ENCODE data around the gene LIN28A.

Gene LIN28A

DNA sequence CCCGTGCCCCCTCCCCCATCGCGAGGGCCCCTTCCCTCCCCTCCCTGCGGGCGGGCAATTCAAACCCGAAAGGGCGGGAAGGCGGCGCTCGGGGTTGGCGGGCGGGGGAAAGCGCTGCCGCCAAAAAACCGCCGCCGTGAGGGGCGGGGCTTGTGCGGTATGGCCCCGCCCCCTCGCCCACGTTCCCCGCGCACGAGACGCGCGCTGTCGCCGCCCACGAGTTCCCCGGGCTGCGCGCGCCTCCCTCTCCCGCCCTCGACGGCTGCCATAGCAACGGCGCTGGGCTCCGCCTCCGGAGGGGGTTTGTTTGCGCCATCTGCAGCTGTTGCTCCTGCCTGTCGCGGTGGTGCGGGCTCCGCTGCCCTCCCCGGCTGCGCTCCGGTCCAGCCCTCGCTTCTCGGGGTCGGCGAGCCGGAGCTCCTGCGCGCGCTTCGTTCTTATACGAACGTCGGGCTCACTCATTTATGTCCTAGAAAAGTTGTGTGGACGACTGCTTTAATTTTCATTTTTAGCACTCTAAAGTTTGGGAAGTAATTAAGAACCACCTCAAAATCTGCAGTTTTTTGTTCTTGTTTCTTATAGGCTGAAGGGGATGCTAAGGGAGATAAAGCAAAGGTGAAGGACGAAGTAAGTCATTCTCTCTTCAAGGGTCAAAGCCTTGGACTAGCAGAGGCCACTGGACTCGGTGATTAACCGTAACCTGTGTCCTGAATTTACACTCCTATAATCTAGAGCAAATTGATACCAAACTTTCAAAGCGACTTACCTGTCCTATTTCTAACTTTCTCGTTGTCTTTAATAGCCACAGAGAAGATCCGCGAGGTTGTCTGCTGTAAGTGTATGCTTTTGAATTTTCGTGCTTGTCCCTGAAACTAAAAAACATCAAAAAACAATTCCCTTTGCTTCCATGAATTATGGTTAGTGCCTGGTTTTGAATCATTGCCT lies 62.6 kb downstream of the LIN28A start:
- no peak overlapping the region for H2AK5ac ChIP-seq (ENCODE audit: low read depth, low read length)
- H2BK15ac ChIP-seq (ENCODE audit: low read length), result no peak overlapping the region
- no peak overlapping the region for H3K4ac ChIP-seq (ENCODE audit: low read length)
- peak overlapping the region; percentile 72 for H3K4me2 ChIP-seq (ENCODE audit: insufficient read depth, low read length, poor library complexity, severe bottlenecking)
- no peak overlapping the region for H4K8ac ChIP-seq (ENCODE audit: low read depth, low read length)
- H2BK5ac ChIP-seq (ENCODE audit: low read length), result no peak overlapping the region
- no peaks in the 10 kb centered on the region for H3K9me3 ChIP-seq (replicated peaks in 1 of 2; ENCODE audit: control insufficient read depth in 2 of 2, insufficient read depth in 1 of 2, low read depth in 1 of 2, low read length in 2 of 2)
- H3K14ac ChIP-seq (ENCODE audit: low read length), result no peak overlapping the region
- H3K79me1 ChIP-seq (ENCODE audit: low read depth, low read length), result peaks cover 2% of the 10 kb centered on the region
- peak overlapping the region; percentile 73 for H3K9ac ChIP-seq (ENCODE audit: low read depth, low read length, poor library complexity)
- H3K4me3 ChIP-seq (ENCODE audit: low read length in 2 of 2), result peak overlapping the region; percentile 63 to 90
- peak; percentile 94 for DNase-seq (ENCODE audit: low spot score)
- H3K18ac ChIP-seq (ENCODE audit: low read length), result no peak overlapping the region
- H3K4me1 ChIP-seq (ENCODE audit: control insufficient read depth in 2 of 2, insufficient read depth in 1 of 2, low read depth in 1 of 2, low read length in 2 of 2), result peaks cover 19 to 34% of the 10 kb centered on the region in 2 donors
- no peak overlapping the region for H4K91ac ChIP-seq (ENCODE audit: low read depth, low read length, poor library complexity)
- no peak overlapping the region for H3K23ac ChIP-seq (ENCODE audit: low read depth, low read length, poor library complexity)
- peak overlapping the region; percentile 98 for H3K27ac ChIP-seq (replicated peaks; ENCODE audit: low read length)
- WGBS, 2 donors (ENCODE audit: extremely low coverage in 2 of 2, insufficient read length in 2 of 2, insufficient replicate concordance in 1 of 2), result no CpG with 5 or more reads among the region's 71 CpGs
- no peak overlapping the region for H2BK120ac ChIP-seq (ENCODE audit: low read depth, low read length)
- no peak overlapping the region for H2AFZ ChIP-seq (ENCODE audit: low read length)
- H3K36me3 ChIP-seq (replicated peaks in 1 of 2; ENCODE audit: control insufficient read depth in 2 of 2, insufficient read depth in 2 of 2, low read length in 2 of 2), result peaks cover 34 to 70% of the 10 kb centered on the region in 2 donors
- no peak overlapping the region for H2BK12ac ChIP-seq (ENCODE audit: low read length)
- H3K27me3 ChIP-seq (ENCODE audit: control insufficient read depth in 3 of 3, insufficient read depth in 3 of 3, low read depth in 1 of 3, low read length in 3 of 3), result no peaks in the 10 kb centered on the region

DNA sequence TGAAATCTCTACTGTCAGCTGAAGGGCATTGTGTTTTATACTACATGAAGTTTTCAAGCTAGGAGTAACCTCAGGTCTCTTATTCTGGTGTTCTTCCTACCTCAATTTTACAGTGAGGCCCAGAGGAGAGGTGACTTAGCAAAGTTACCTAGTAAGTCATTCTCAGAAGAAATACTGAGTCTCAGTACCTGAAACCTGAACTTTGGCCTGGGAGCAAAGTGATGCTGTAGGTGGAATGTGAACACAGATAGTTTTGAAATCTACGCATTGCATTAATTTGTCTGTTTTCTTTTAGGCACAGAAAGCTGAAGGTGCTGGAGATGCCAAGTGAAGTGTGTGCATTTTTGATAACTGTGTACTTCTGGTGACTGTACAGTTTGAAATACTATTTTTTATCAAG lies 64.2 kb downstream of the LIN28A start:
- Histone ChIP-seq H2BK12ac (ENCODE audit: low read length) (no peak overlapping the region), H2BK15ac (ENCODE audit: low read length) (no peak overlapping the region), H3K18ac (ENCODE audit: low read length) (no peak overlapping the region), H3K79me1 (ENCODE audit: low read depth, low read length) (peaks cover 2% of the 10 kb centered on the region), H3K27me3 (ENCODE audit: control insufficient read depth in 3 of 3, insufficient read depth in 3 of 3, low read depth in 1 of 3, low read length in 3 of 3) (no peaks in the 10 kb centered on the region), H3K4me1 (ENCODE audit: control insufficient read depth in 2 of 2, insufficient read depth in 1 of 2, low read depth in 1 of 2, low read length in 2 of 2) (peaks cover 19 to 23% of the 10 kb centered on the region in 2 donors), H3K14ac (ENCODE audit: low read length) (no peak overlapping the region), H3K9ac (ENCODE audit: low read depth, low read length, poor library complexity) (no peak overlapping the region), H2BK5ac (ENCODE audit: low read length) (no peak overlapping the region), H3K23ac (ENCODE audit: low read depth, low read length, poor library complexity) (no peak overlapping the region), H3K36me3 (replicated peaks in 1 of 2; ENCODE audit: control insufficient read depth in 2 of 2, insufficient read depth in 2 of 2, low read length in 2 of 2) (peaks cover 36 to 69% of the 10 kb centered on the region in 2 donors), H3K9me3 (replicated peaks in 1 of 2; ENCODE audit: control insufficient read depth in 2 of 2, insufficient read depth in 1 of 2, low read depth in 1 of 2, low read length in 2 of 2) (no peaks in the 10 kb centered on the region), H2AFZ (ENCODE audit: low read length) (no peak overlapping the region), H4K91ac (ENCODE audit: low read depth, low read length, poor library complexity) (no peak overlapping the region), H3K27ac (replicated peaks; ENCODE audit: low read length) (no peak overlapping the region), H3K4ac (ENCODE audit: low read length) (no peak overlapping the region), H2BK120ac (ENCODE audit: low read depth, low read length) (no peak overlapping the region), H3K4me2 (ENCODE audit: insufficient read depth, low read length, poor library complexity, severe bottlenecking) (no peak overlapping the region), H4K8ac (ENCODE audit: low read depth, low read length) (no peak overlapping the region), H3K4me3 (ENCODE audit: low read length in 2 of 2) (peak overlapping the region in 1 of 2 donors; percentile 63), H2AK5ac (ENCODE audit: low read depth, low read length) (no peak overlapping the region)
- DNase-seq (ENCODE audit: low spot score), result no peak
- no CpG with 5 or more reads among the region's 1 CpG for WGBS, 2 donors (ENCODE audit: extremely low coverage in 2 of 2, insufficient read length in 2 of 2, insufficient replicate concordance in 1 of 2)

DNA sequence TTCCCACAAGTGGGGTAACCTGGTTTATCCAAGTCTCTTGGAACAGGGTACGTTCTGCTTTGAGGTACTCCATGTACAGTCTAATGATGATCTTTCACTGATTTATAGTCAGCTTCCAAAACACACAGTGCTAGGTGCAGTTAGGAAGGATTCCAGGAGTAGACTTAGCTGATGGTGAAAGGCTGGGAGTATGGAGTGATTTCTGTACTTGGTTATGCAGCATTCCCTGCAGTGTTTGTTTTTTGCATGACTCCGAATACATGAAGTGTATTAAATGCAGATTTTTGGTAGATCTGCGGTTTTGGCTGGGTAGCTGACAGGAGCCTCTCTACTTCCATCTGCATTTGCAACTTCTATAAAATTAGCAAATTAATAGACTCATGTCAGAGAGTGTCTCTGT lies 65.4 kb downstream of the LIN28A start:
- no peak overlapping the region for H4K8ac ChIP-seq (ENCODE audit: low read depth, low read length)
- H3K36me3 ChIP-seq (replicated peaks in 1 of 2; ENCODE audit: control insufficient read depth in 2 of 2, insufficient read depth in 2 of 2, low read length in 2 of 2), result peaks cover 36 to 64% of the 10 kb centered on the region in 2 donors
- no peaks in the 10 kb centered on the region for H3K9me3 ChIP-seq (replicated peaks in 1 of 2; ENCODE audit: control insufficient read depth in 2 of 2, insufficient read depth in 1 of 2, low read depth in 1 of 2, low read length in 2 of 2)
- no peak overlapping the region for H2BK5ac ChIP-seq (ENCODE audit: low read length)
- H3K4me3 ChIP-seq (ENCODE audit: low read length in 2 of 2), result no peak overlapping the region
- H4K91ac ChIP-seq (ENCODE audit: low read depth, low read length, poor library complexity), result no peak overlapping the region
- WGBS, 2 donors (ENCODE audit: extremely low coverage in 2 of 2, insufficient read length in 2 of 2, insufficient replicate concordance in 1 of 2), result no CpG with 5 or more reads among the region's 3 CpGs
- no peak overlapping the region for H3K18ac ChIP-seq (ENCODE audit: low read length)
- no peak overlapping the region for H3K4me2 ChIP-seq (ENCODE audit: insufficient read depth, low read length, poor library complexity, severe bottlenecking)
- H2AFZ ChIP-seq (ENCODE audit: low read length), result no peak overlapping the region
- H2BK12ac ChIP-seq (ENCODE audit: low read length), result no peak overlapping the region
- H3K79me1 ChIP-seq (ENCODE audit: low read depth, low read length), result peaks cover 2% of the 10 kb centered on the region
- no peak overlapping the region for H3K9ac ChIP-seq (ENCODE audit: low read depth, low read length, poor library complexity)
- no peaks in the 10 kb centered on the region for H3K27me3 ChIP-seq (ENCODE audit: control insufficient read depth in 3 of 3, insufficient read depth in 3 of 3, low read depth in 1 of 3, low read length in 3 of 3)
- H3K23ac ChIP-seq (ENCODE audit: low read depth, low read length, poor library complexity), result no peak overlapping the region
- no peak overlapping the region for H3K27ac ChIP-seq (replicated peaks; ENCODE audit: low read length)
- H3K14ac ChIP-seq (ENCODE audit: low read length), result no peak overlapping the region
- peaks cover 15% of the 10 kb centered on the region in 2 donors for H3K4me1 ChIP-seq (ENCODE audit: control insufficient read depth in 2 of 2, insufficient read depth in 1 of 2, low read depth in 1 of 2, low read length in 2 of 2)
- no peak overlapping the region for H2BK15ac ChIP-seq (ENCODE audit: low read length)
- H3K4ac ChIP-seq (ENCODE audit: low read length), result no peak overlapping the region
- DNase-seq (ENCODE audit: low spot score), result no peak
- no peak overlapping the region for H2AK5ac ChIP-seq (ENCODE audit: low read depth, low read length)
- no peak overlapping the region for H2BK120ac ChIP-seq (ENCODE audit: low read depth, low read length)

DNA sequence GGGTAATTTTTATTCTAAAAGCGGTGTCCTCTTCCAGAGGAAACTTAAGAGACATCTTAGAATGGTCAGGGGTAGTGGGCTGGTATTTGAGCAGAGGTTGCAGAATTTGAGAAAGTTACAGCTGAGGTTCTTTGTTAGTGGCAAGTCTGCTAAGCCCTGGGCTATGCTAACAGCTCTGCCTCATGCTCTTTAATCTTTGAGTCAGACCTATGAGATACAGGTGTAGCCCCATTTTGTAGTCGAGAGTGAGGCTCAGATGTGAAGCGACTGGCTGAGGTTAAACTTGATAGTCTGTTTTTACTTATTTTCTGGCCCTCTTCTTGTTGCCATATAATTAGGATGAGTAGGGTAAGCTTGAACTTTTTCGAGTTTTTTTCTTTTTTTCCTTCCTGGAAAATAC lies 66.3 kb downstream of the LIN28A start:
- H3K79me1 ChIP-seq (ENCODE audit: low read depth, low read length), result peaks cover 2% of the 10 kb centered on the region
- peak overlapping the region; percentile 48 for H3K27ac ChIP-seq (replicated peaks; ENCODE audit: low read length)
- H2AK5ac ChIP-seq (ENCODE audit: low read depth, low read length), result no peak overlapping the region
- H2BK120ac ChIP-seq (ENCODE audit: low read depth, low read length), result no peak overlapping the region
- H2AFZ ChIP-seq (ENCODE audit: low read length), result no peak overlapping the region
- H3K18ac ChIP-seq (ENCODE audit: low read length), result no peak overlapping the region
- no peak overlapping the region for H3K4ac ChIP-seq (ENCODE audit: low read length)
- H3K4me3 ChIP-seq (ENCODE audit: low read length in 2 of 2), result no peak overlapping the region
- no peak overlapping the region for H4K8ac ChIP-seq (ENCODE audit: low read depth, low read length)
- no peak overlapping the region for H3K4me2 ChIP-seq (ENCODE audit: insufficient read depth, low read length, poor library complexity, severe bottlenecking)
- H3K9ac ChIP-seq (ENCODE audit: low read depth, low read length, poor library complexity), result no peak overlapping the region
- WGBS, 2 donors (ENCODE audit: extremely low coverage in 2 of 2, insufficient read length in 2 of 2, insufficient replicate concordance in 1 of 2), result no CpG with 5 or more reads among the region's 4 CpGs
- DNase-seq (ENCODE audit: low spot score), result no peak
- H3K36me3 ChIP-seq (replicated peaks in 1 of 2; ENCODE audit: control insufficient read depth in 2 of 2, insufficient read depth in 2 of 2, low read length in 2 of 2), result peaks cover 36 to 69% of the 10 kb centered on the region in 2 donors
- peaks cover 7 to 14% of the 10 kb centered on the region in 2 donors for H3K4me1 ChIP-seq (ENCODE audit: control insufficient read depth in 2 of 2, insufficient read depth in 1 of 2, low read depth in 1 of 2, low read length in 2 of 2)
- no peak overlapping the region for H4K91ac ChIP-seq (ENCODE audit: low read depth, low read length, poor library complexity)
- H2BK5ac ChIP-seq (ENCODE audit: low read length), result no peak overlapping the region
- no peak overlapping the region for H3K23ac ChIP-seq (ENCODE audit: low read depth, low read length, poor library complexity)
- H3K9me3 ChIP-seq (replicated peaks in 1 of 2; ENCODE audit: control insufficient read depth in 2 of 2, insufficient read depth in 1 of 2, low read depth in 1 of 2, low read length in 2 of 2), result no peaks in the 10 kb centered on the region
- no peak overlapping the region for H2BK12ac ChIP-seq (ENCODE audit: low read length)
- no peaks in the 10 kb centered on the region for H3K27me3 ChIP-seq (ENCODE audit: control insufficient read depth in 3 of 3, insufficient read depth in 3 of 3, low read depth in 1 of 3, low read length in 3 of 3)
- no peak overlapping the region for H2BK15ac ChIP-seq (ENCODE audit: low read length)
- H3K14ac ChIP-seq (ENCODE audit: low read length), result no peak overlapping the region

Data from neuronal stem cell (in vitro differentiated cells).